22Rv1 (cell line): ENCODE results near the gene PITPNM3.

Experiments used
- ZFX ChIP-seq: fragments of 450-650 bp; IDR thresholded peaks from 2 replicates; pipeline ENCODE4 v1.6.1; 2017; ENCODE audit warnings: antibody characterized with exemption, borderline replicate concordance
- TF ChIP-seq, protein P1 (sequence below): fragments of 450-650 bp; IDR thresholded peaks from 2 replicates; pipeline ENCODE4 v1.5.1; 2017; ENCODE audit warnings: mild to moderate bottlenecking

DNA sequence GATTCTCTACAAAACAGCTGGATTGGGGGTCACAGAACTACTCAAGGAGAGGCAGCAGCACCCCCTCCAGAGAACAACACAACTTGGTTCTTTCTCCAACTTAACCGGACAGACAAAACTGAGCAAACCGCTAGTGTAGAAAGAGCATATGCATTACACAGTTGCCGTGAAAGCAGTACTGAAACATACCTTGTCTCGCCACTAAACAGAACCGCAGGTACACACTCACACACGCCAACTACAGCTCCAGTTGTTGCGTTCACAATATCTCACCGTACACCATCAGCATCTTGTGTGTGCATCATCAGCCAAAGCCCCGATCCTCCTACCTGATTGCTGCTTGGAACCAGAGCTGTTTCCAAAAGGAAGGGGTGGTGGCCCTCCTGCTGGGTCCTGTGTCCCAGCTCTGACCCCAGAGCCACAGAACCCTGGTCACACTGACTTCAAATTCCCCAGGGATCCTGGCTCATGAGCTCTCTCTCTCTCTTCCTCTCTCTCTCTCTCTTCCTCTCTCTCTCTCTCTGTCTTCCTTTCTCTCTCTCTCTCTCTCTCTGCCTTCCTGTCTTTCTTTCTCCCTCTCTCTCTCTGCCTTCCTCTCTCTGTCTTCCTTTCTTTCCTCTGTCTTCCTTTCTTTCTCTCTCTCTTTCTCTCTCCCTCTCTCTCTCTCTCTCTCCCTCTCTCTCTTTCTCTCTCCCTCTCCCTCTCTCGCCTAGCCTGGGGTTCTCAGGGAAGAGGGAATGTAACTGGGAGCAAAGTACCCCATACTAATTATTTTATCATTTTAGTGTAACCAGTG lies 103.7 kb downstream of the PITPNM3 start:
- TF ChIP-seq, protein P1, sequence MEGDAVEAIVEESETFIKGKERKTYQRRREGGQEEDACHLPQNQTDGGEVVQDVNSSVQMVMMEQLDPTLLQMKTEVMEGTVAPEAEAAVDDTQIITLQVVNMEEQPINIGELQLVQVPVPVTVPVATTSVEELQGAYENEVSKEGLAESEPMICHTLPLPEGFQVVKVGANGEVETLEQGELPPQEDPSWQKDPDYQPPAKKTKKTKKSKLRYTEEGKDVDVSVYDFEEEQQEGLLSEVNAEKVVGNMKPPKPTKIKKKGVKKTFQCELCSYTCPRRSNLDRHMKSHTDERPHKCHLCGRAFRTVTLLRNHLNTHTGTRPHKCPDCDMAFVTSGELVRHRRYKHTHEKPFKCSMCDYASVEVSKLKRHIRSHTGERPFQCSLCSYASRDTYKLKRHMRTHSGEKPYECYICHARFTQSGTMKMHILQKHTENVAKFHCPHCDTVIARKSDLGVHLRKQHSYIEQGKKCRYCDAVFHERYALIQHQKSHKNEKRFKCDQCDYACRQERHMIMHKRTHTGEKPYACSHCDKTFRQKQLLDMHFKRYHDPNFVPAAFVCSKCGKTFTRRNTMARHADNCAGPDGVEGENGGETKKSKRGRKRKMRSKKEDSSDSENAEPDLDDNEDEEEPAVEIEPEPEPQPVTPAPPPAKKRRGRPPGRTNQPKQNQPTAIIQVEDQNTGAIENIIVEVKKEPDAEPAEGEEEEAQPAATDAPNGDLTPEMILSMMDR = no peak
- no peak for TF ChIP-seq ZFX
